Fibroblast of lung (primary cell): ENCODE data around the gene SHC1.

ENCODE experiments used
- CTCF ChIP-seq, 2 donors: IDR thresholded peaks in 1 of 2; conservative IDR thresholded peaks in 1 of 2; 1 replicate in 1 of 2; 2 replicates in 1 of 2; pipeline ENCODE4 v1.5.1; 2011 to 2012; ENCODE audit warnings: low read length in 2 of 2, control low read depth in 1 of 2, inconsistent platforms in 1 of 2, low read depth in 1 of 2, mild to moderate bottlenecking in 1 of 2
- EZH2 ChIP-seq: IDR thresholded peaks from 2 replicates; pipeline ENCODE4 v1.5.1; 2012; ENCODE audit warnings: low read length, control low read depth, mild to moderate bottlenecking; ENCODE audit errors: missing control alignments

- TF ChIP-seq EZH2 (no peak), CTCF (conservative IDR thresholded peaks at IDR 0.05 in 1 of 2, IDR thresholded peaks at IDR 0.05 in 1 of 2; ENCODE audit: low read depth in 1 of 2, low read length in 2 of 2) (no peak)
These were observed 1.6 kb upstream of the SHC1 start for GRCh38 chr1:154972213-154972516.
